ENCODE results near the gene TMBIM4. TPM values are rescaled to one million over a fixed set of nuclear protein-coding genes. Genes with fewer than 3 reads are reported as not detected.

The TMBIM4 gene
- total and polyA plus RNA-seq, 2 of the 4 experiments (the other 2 are of a cell fraction) = 38.7 to 59.3 TPM

DNA sequence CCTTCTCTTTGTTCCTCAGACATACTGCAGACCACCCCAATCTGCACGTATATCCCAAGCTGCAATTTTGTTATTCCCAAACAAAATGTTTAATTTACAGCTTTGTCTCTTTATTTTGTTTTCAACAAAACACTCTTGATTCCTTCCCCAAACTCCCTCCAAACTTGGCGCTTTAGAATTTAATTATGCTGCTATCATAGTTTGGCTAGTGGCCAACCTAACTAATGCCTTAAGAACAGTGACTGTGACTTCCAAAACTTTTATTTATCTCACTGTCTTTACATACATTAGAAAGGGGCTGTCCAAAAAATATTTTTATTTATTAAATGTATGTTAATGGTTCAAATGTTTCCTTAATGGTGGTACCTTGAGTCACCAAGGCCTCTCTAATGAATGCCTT, 7.1 kb downstream of the TMBIM4 start:
- Histone ChIP-seq H2AK5ac (ENCODE audit: low read depth, low read length) (no peak overlapping the region), H4K20me1 (ENCODE audit: insufficient read depth, low read length) (peaks cover 3% of the 10 kb centered on the region; the same call in 1 of the 2 replicates), H4K91ac (ENCODE audit: insufficient read depth, low read depth, low read length) (no peak overlapping the region), H3K14ac (replicated peaks; ENCODE audit: low read depth, low read length) (no peak overlapping the region), H3K4me2 (ENCODE audit: low read depth, low read length) (no peak overlapping the region), H3K27me3 (ENCODE audit: control insufficient read depth, insufficient read depth, low read length) (no peaks in the 10 kb centered on the region), H3K4me1 (ENCODE audit: control insufficient read depth, insufficient read depth, low read length) (no peaks in the 10 kb centered on the region; the same call in 1 of the 2 replicates), H4K5ac (ENCODE audit: low read depth, low read length) (no peak overlapping the region), H2BK120ac (ENCODE audit: low read depth, low read length) (no peak overlapping the region), H3K9ac (ENCODE audit: low read depth, low read length) (no peak overlapping the region), H3K36me3 (ENCODE audit: control insufficient read depth, insufficient read depth, low read length) (peaks cover 3% of the 10 kb centered on the region), H3K4me3 (ENCODE audit: insufficient read depth, low read depth, low read length) (no peak overlapping the region), H2BK5ac (ENCODE audit: low read depth, low read length, poor library complexity, severe bottlenecking) (no peak overlapping the region), H3K79me1 (ENCODE audit: low read depth in 1 of 2, low read length in 2 of 2) (peaks cover 38 to 53% of the 10 kb centered on the region in 2 experiments), H2AK9ac (replicated peaks; ENCODE audit: low read depth, low read length, poor library complexity) (no peak overlapping the region), H3K9me3 (ENCODE audit: control insufficient read depth, insufficient read depth, low read length) (peaks cover 2% of the 10 kb centered on the region; the same call in 1 of the 2 replicates), H3K27ac (ENCODE audit: insufficient read depth, low read length) (no peak overlapping the region), H3K9me1 (ENCODE audit: insufficient read depth, low read length) (no peaks in the 10 kb centered on the region), H3K18ac (ENCODE audit: low read depth, low read length) (no peak overlapping the region), H4K8ac (ENCODE audit: low read depth in 2 of 2, low read length in 2 of 2) (no peak overlapping the region), H2BK20ac (ENCODE audit: low read depth, low read length) (no peak overlapping the region), H3K4ac (ENCODE audit: low read depth, low read length) (no peak overlapping the region), H2BK15ac (ENCODE audit: low read depth, low read length) (no peak overlapping the region), H3K23ac (ENCODE audit: low read depth, low read length) (no peak overlapping the region), H3K56ac (ENCODE audit: extremely low read depth, insufficient read depth, low read length) (no peak overlapping the region), H2AFZ (replicated peaks; ENCODE audit: low read length, poor library complexity) (no peak overlapping the region)
- WGBS, 2 experiments (ENCODE audit: extremely low coverage in 2 of 2, insufficient read length in 1 of 2) = no CpG with 5 or more reads among the region's 2 CpGs
- CTCF ChIA-PET = interaction anchor here (1.8 kb wide), 1 partner anchor 17 kb away, joined by 4 read pairs; no protein-coding TSS in a partner anchor
- no peak for TF ChIP-seq MAZ (IDR thresholded peaks at IDR 0.05; ENCODE audit: borderline replicate concordance, low read depth, low read length)
- TF ChIP-seq RAD21 (IDR thresholded peaks at IDR 0.05; ENCODE audit: low read length) = no peak
- no peak for TF ChIP-seq BHLHE40 (IDR thresholded peaks at IDR 0.05; ENCODE audit: low read depth, low read length)
- no peak for TF ChIP-seq CEBPB (IDR thresholded peaks at IDR 0.05; ENCODE audit: low read depth, low read length)
- TF ChIP-seq MXI1 (IDR thresholded peaks at IDR 0.05; ENCODE audit: borderline replicate concordance, low read depth, low read length) = no peak
- TF ChIP-seq, protein P1, sequence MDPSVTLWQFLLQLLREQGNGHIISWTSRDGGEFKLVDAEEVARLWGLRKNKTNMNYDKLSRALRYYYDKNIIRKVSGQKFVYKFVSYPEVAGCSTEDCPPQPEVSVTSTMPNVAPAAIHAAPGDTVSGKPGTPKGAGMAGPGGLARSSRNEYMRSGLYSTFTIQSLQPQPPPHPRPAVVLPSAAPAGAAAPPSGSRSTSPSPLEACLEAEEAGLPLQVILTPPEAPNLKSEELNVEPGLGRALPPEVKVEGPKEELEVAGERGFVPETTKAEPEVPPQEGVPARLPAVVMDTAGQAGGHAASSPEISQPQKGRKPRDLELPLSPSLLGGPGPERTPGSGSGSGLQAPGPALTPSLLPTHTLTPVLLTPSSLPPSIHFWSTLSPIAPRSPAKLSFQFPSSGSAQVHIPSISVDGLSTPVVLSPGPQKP (IDR thresholded peaks at IDR 0.05; ENCODE audit: borderline replicate concordance, low read depth, low read length) = no peak
- TF ChIP-seq RCOR1 (IDR thresholded peaks at IDR 0.05; ENCODE audit: insufficient replicate concordance, low read length) = no peak
- TF ChIP-seq, protein P2, sequence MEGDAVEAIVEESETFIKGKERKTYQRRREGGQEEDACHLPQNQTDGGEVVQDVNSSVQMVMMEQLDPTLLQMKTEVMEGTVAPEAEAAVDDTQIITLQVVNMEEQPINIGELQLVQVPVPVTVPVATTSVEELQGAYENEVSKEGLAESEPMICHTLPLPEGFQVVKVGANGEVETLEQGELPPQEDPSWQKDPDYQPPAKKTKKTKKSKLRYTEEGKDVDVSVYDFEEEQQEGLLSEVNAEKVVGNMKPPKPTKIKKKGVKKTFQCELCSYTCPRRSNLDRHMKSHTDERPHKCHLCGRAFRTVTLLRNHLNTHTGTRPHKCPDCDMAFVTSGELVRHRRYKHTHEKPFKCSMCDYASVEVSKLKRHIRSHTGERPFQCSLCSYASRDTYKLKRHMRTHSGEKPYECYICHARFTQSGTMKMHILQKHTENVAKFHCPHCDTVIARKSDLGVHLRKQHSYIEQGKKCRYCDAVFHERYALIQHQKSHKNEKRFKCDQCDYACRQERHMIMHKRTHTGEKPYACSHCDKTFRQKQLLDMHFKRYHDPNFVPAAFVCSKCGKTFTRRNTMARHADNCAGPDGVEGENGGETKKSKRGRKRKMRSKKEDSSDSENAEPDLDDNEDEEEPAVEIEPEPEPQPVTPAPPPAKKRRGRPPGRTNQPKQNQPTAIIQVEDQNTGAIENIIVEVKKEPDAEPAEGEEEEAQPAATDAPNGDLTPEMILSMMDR (conservative IDR thresholded peaks at IDR 0.05; ENCODE audit: low read depth, low read length) = no peak
- no peak for TF ChIP-seq SMC3 (IDR thresholded peaks at IDR 0.05; ENCODE audit: low read depth, low read length)
- no peak for TF ChIP-seq POLR2A (IDR thresholded peaks at IDR 0.05; ENCODE audit: low read depth, low read length)
- TF ChIP-seq FOS (IDR thresholded peaks at IDR 0.05; ENCODE audit: low read depth, low read length) = no peak
- TF ChIP-seq NFE2L2 (IDR thresholded peaks at IDR 0.05; ENCODE audit: low read depth, low read length) = no peak
- no peak for TF ChIP-seq RFX5 (IDR thresholded peaks at IDR 0.05; ENCODE audit: low read depth, low read length)
- TF ChIP-seq CHD1 (IDR thresholded peaks at IDR 0.05; ENCODE audit: low read depth, low read length) = no peak
- in situ Hi-C loops (cut with MboI; ENCODE audit: low sequenced_read_pairs) = loop anchor here (25.0 kb wide), 1 partner anchor 250 kb away; no protein-coding TSS in a partner anchor
- intact Hi-C loops (cut with micrococcal nuclease) = no loop called here
- POLR2A ChIA-PET (ENCODE audit: unreplicated experiment) = no interaction called here
- dilution Hi-C loops (cut with HindIII; ENCODE audit: low sequenced_read_pairs, unreplicated experiment) = no loop called here
- no peak for ATAC-seq (ENCODE audit: low read depth)
- BruUV-seq (replicated peaks) = no TSS peak
- no peak for DNase-seq

All from IMR-90 (cell line).